ENCODE data around the gene ZNF844. TPM values are rescaled to one million over a fixed set of nuclear protein-coding genes. Genes with fewer than 3 reads are reported as not detected.
"Not testable (repeated sequence)": the region's sequence is repeated elsewhere in the genome, so short reads cannot be mapped to it uniquely, and the experiment has no call there.

Gene ZNF844
- total RNA-seq, 1 donor from 2014 or later = 13.5 TPM

DNA sequence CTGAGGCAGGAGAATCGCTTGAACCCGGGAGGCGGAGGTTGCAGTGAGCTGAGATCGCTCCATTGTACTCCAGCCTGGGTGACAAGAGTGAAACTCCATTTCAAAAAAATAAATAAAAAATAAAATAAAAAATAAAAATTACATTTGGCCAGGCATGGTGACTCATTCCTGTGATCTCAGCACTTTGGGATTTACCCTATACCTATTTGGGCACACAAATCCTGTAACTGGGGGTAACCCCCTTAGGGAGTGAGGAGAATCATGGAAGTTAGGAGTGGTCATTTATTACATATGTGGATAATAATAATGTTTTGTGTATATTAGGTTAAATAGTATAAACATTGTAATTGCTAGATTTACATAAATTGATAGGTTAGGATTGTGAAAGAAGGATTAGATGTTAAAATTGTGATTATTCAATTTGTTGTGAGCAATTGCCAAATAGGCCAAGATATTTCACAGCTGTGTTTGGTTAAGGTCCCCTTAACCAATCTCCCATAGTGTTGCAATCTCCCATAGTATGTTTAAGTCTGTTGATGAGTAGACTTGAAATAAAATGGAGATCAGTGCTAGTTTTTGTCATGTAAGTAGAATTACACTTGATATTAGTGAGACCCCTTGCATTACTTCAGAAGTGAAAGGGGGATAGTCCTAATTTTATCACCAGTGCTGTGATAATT, 30.7 kb downstream of the ZNF844 start:
- Mint-ChIP-seq H3K36me3 (peaks cover 41% of the 10 kb centered on the region), H3K4me3 (no peak overlapping the region), H3K27me3 (ENCODE audit: low read depth) (no peaks in the 10 kb centered on the region), H3K27ac (no peak overlapping the region), H3K9me3 (peaks cover 34% of the 10 kb centered on the region), H3K4me1 (peaks cover 6% of the 10 kb centered on the region)
- no peak for DNase-seq (ENCODE audit: low spot score in 2 of 2, unreplicated experiment in 2 of 2)
- TF ChIP-seq, protein P1, sequence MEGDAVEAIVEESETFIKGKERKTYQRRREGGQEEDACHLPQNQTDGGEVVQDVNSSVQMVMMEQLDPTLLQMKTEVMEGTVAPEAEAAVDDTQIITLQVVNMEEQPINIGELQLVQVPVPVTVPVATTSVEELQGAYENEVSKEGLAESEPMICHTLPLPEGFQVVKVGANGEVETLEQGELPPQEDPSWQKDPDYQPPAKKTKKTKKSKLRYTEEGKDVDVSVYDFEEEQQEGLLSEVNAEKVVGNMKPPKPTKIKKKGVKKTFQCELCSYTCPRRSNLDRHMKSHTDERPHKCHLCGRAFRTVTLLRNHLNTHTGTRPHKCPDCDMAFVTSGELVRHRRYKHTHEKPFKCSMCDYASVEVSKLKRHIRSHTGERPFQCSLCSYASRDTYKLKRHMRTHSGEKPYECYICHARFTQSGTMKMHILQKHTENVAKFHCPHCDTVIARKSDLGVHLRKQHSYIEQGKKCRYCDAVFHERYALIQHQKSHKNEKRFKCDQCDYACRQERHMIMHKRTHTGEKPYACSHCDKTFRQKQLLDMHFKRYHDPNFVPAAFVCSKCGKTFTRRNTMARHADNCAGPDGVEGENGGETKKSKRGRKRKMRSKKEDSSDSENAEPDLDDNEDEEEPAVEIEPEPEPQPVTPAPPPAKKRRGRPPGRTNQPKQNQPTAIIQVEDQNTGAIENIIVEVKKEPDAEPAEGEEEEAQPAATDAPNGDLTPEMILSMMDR (IDR thresholded peaks at IDR 0.05; ENCODE audit: unreplicated experiment) = no peak

DNA sequence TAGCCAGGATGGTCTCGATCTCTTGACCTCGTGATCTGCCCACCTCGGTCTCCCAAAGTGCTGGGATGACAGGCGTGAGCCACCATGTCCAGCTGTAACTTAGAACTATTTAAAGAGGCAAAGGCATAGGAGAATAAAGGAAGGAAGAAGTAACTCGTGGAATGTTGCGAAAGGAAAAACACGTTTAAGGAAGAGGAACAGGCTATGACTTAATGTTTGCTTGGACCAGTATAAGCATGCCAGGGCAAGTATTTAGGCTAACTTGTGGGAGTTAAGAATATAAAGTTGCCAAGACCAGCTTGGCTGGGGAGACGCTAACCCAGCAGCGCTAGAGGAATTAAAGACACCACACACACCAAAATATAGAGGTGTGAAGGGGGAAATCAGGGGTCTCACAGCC, 33.5 kb downstream of the ZNF844 start:
- peaks cover 59% of the 10 kb centered on the region for H3K9me3 Mint-ChIP-seq
- H3K36me3 Mint-ChIP-seq = peaks cover 59% of the 10 kb centered on the region
- no peaks in the 10 kb centered on the region for H3K27me3 Mint-ChIP-seq (ENCODE audit: low read depth)
- peaks cover 3% of the 10 kb centered on the region for H3K4me1 Mint-ChIP-seq
- H3K27ac Mint-ChIP-seq = no peak overlapping the region
- no peak overlapping the region for H3K4me3 Mint-ChIP-seq
- no peak for DNase-seq (ENCODE audit: low spot score in 2 of 2, unreplicated experiment in 2 of 2)
- TF ChIP-seq, protein P1 (IDR thresholded peaks at IDR 0.05; ENCODE audit: unreplicated experiment) = no peak

DNA sequence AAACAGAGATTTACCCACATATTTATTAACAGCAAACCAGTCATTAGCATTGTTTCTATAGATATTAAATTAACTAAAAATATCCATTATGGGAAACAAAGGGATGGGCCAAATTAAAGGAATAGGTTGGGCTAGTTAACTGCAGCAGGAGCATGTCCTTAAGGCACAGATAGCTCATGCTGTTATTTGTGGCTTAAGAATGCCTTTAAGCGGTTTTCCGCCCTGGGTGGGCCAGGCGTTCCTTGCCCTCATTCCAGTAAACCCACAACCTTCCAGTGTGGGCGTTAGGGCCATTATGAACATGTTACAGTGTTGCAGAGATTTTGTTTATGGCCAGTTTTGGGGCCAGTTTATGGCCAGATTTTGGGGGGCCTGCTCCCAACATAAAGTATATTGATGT, 39.4 kb downstream of the ZNF844 start:
- DNase-seq (ENCODE audit: low spot score in 2 of 2, unreplicated experiment in 2 of 2); H3K4me1 Mint-ChIP-seq; H3K4me3 Mint-ChIP-seq; H3K27ac Mint-ChIP-seq; H3K27me3 Mint-ChIP-seq (ENCODE audit: low read depth): not testable (repeated sequence)
- Mint-ChIP-seq H3K9me3 (peaks cover 58% of the 10 kb centered on the region), H3K36me3 (peaks cover 55% of the 10 kb centered on the region)

DNA sequence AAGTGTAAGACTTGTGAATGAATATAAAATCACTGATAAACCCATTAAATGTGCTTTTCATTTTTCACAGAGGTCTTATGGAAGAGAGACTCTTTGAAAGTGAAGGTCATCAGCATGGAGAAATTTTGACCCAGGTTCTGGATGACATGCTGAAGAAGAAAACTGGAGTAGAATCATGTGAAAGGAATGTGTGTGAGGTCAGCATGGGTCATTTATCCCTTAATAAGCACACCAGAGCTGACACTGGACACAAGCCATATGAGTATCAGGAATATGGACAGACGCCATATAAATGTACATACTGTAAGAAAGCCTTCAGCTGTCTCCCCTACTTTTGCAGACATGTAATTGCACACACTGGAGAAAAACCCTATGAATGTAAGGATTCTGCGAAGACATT, 46.6 kb downstream of the ZNF844 start:
- no peak for DNase-seq (ENCODE audit: low spot score in 2 of 2, unreplicated experiment in 2 of 2)
- H3K27me3 Mint-ChIP-seq (ENCODE audit: low read depth) = no peaks in the 10 kb centered on the region
- no peak overlapping the region for H3K4me3 Mint-ChIP-seq
- H3K36me3 Mint-ChIP-seq = peaks cover 66% of the 10 kb centered on the region
- peaks cover 59% of the 10 kb centered on the region for H3K9me3 Mint-ChIP-seq
- H3K4me1 Mint-ChIP-seq = no peaks in the 10 kb centered on the region
- TF ChIP-seq, protein P1 (IDR thresholded peaks at IDR 0.05; ENCODE audit: unreplicated experiment) = no peak
- H3K27ac Mint-ChIP-seq = no peak overlapping the region

DNA sequence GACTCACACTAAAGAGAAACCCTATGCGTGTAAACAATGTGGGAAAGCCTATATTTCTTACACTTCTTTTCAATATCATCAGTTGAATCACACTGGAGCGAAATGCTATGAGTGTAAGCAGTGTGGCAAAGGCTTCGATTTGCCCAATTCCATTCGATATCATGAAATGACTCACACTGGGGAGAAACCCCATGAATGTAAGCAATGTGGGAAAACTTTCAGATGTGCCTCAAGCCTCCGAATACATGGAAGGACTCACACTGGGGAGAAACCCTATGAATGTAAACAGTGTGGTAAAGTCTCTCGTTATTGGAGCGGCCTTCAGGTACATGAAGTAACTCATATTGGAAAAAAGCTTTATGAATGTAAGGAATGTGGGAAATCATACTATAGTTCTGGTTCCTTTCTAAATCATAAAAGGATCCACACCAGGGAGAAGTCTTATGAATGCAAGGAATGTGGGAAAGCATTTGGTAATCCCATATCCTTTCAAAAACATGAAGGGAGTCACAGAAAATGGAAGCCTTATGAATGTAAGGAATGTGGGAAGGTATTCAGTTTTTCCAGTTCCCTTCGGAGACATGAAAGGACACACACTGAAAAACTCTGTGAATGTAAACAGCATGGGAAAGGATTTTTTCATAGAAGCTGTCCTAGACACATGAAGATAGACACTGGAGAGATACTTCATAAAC, 47.6 kb downstream of the ZNF844 start:
- Mint-ChIP-seq H3K27me3 (ENCODE audit: low read depth) (no peaks in the 10 kb centered on the region), H3K4me3 (no peak overlapping the region), H3K4me1 (no peaks in the 10 kb centered on the region), H3K9me3 (peaks cover 51% of the 10 kb centered on the region), H3K27ac (no peak overlapping the region), H3K36me3 (peaks cover 62% of the 10 kb centered on the region)
- DNase-seq (ENCODE audit: low spot score in 2 of 2, unreplicated experiment in 2 of 2) = no peak
- TF ChIP-seq, protein P1 (IDR thresholded peaks at IDR 0.05; ENCODE audit: unreplicated experiment) = no peak

DNA sequence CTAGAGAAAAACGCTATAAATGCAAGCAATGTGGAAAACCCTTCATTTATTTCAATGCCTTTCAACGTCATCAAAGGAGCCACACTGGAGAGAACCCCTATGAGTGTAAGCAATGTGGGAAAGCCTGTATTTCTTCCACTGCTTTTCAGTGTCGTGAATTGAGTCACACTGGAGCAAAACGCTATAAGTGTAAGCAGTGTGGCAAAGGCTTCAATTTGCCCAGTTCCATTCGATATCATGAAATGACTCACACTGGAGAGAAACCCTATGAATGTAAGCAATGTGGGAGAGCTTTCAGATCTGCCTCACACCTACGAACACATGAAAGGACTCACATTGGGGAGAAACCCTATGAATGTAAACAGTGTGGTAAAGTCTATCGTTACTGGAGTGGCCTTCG, 48.2 kb downstream of the ZNF844 start:
- peaks cover 51% of the 10 kb centered on the region for H3K9me3 Mint-ChIP-seq
- no peak overlapping the region for H3K27ac Mint-ChIP-seq
- H3K4me1 Mint-ChIP-seq = no peaks in the 10 kb centered on the region
- no peak for DNase-seq (ENCODE audit: low spot score in 2 of 2, unreplicated experiment in 2 of 2)
- H3K27me3 Mint-ChIP-seq (ENCODE audit: low read depth) = no peaks in the 10 kb centered on the region
- H3K36me3 Mint-ChIP-seq = peaks cover 62% of the 10 kb centered on the region
- TF ChIP-seq, protein P1 (IDR thresholded peaks at IDR 0.05; ENCODE audit: unreplicated experiment) = no peak
- H3K4me3 Mint-ChIP-seq = no peak overlapping the region

Measured in mesothelial cell of epicardium (in vitro differentiated cells).